GM12878 (cell line): ENCODE data around the gene TCF12. TPM values are rescaled to one million over a fixed set of nuclear protein-coding genes. Genes with fewer than 3 reads are reported as not detected.

Experiments used
- ATAC-seq: fragments of 200-7000 bp; cut with Tn5 transposase; 3 replicates; pipeline ENCODE4 v1.9.1; 2020; ENCODE audit warnings: mild to moderate bottlenecking, moderate library complexity
- BruUV-seq: library from RNA; stranded (reverse); fragments of 400-500 nt; replicated peaks from 2 replicates; lab custom pipeline; 2021; lab: Mats Ljungman, UMichigan
- CTCF ChIA-PET: fragments of 300-600 bp; sonication (Branson Sonifier 250); formaldehyde crosslinking; extraction: SDS; loops from one replicate; lab custom pipeline; 2021; ENCODE audit warnings: inconsistent platforms; lab: Yijun Ruan, JAX
- POLR2A ChIA-PET: fragments of 350-600 bp; formaldehyde crosslinking; extraction: SDS; loops from one replicate; lab custom pipeline; 2021; ENCODE audit warnings: inconsistent platforms; lab: Charles Lee
- RAD21 ChIA-PET: fragments of 300-600 bp; sonication (Branson Sonifier 250); formaldehyde crosslinking; loops from one replicate; lab custom pipeline; 2023; ENCODE audit warnings: antibody characterized with exemption; ENCODE audit not compliant: unreplicated experiment; lab: Charles Lee
- SMC1A ChIA-PET: fragments of 300-600 bp; sonication (Branson Sonifier 250); formaldehyde crosslinking; loops from one replicate; lab custom pipeline; 2023; ENCODE audit not compliant: unreplicated experiment, uncharacterized antibody; lab: Charles Lee
- DNase-seq: peaks from one replicate; pipeline ENCODE4 v3.0.0-alpha.2; 2011; ENCODE audit warnings: low read depth, low spot score
- FAIRE-seq: peaks from 3 replicates; lab custom pipeline; 2011; peaks lifted over from hg19 to GRCh38; lab: Jason Lieb, UNC
- H2AFZ ChIP-seq: 2 replicates; pipeline ENCODE4 v1.6.0; 2011; ENCODE audit warnings: low read depth, low read length, control low read depth; ENCODE audit not compliant: control insufficient read depth
- H3K27ac ChIP-seq: 2 replicates; pipeline ENCODE4 v1.5.1; 2011; ENCODE audit warnings: control low read depth; ENCODE audit not compliant: control insufficient read depth, insufficient read depth
- H3K27me3 ChIP-seq, 2 experiments: replicated peaks in 1 of 2; 2 replicates each; pipeline versions ENCODE4 v1.6.0 to v1.6.1; 2011; ENCODE audit warnings: low read length in 1 of 2; ENCODE audit not compliant: control insufficient read depth in 2 of 2, insufficient read depth in 2 of 2
- H3K36me3 ChIP-seq, 2 experiments: 2 replicates each; pipeline ENCODE4 v1.5.1; 2011; ENCODE audit warnings: low read length in 1 of 2; ENCODE audit not compliant: control insufficient read depth in 2 of 2, insufficient read depth in 2 of 2
- H3K4me1 ChIP-seq: 2 replicates; pipeline ENCODE4 v1.6.1; 2011; ENCODE audit warnings: mild to moderate bottlenecking, low read length, moderate library complexity, mixed read lengths; ENCODE audit not compliant: control insufficient read depth, insufficient read depth
- H3K4me2 ChIP-seq: 2 replicates; pipeline ENCODE4 v1.6.0; 2011; ENCODE audit warnings: control low read depth; ENCODE audit not compliant: control insufficient read depth, insufficient read depth
- H3K4me3 ChIP-seq: fragments of 200-600 bp; sonication (generic); 2 replicates; pipeline ENCODE4 v1.5.1; 2016
- H3K79me2 ChIP-seq: 2 replicates; pipeline ENCODE4 v1.6.0; 2011; ENCODE audit warnings: low read length; ENCODE audit not compliant: control insufficient read depth, insufficient read depth
- H3K9ac ChIP-seq: 2 replicates; pipeline ENCODE4 v1.8.0; 2011; ENCODE audit warnings: low read length, control low read depth, mixed read lengths; ENCODE audit not compliant: control insufficient read depth, insufficient read depth
- H3K9me3 ChIP-seq: replicated peaks from 3 replicates; pipeline ENCODE4 v1.5.1; 2011; ENCODE audit warnings: mild to moderate bottlenecking, low read length; ENCODE audit not compliant: control insufficient read depth, insufficient read depth
- H4K20me1 ChIP-seq: 2 replicates; pipeline ENCODE4 v1.6.0; 2011; ENCODE audit not compliant: control insufficient read depth, insufficient read depth
- ATF7 ChIP-seq: fragments of 450-650 bp; IDR thresholded peaks from 2 replicates; pipeline ENCODE4 v1.6.1; 2016; ENCODE audit warnings: low read depth, mild to moderate bottlenecking
- CBFB ChIP-seq: IDR thresholded peaks from 2 replicates; pipeline ENCODE4 v1.6.1; 2016; ENCODE audit warnings: antibody characterized with exemption, low read depth
- E4F1 ChIP-seq: fragments of 450-650 bp; IDR thresholded peaks from 2 replicates; pipeline ENCODE4 v1.6.1; 2018; ENCODE audit warnings: borderline replicate concordance, mild to moderate bottlenecking; ENCODE audit not compliant: partially characterized antibody
- ETV6 ChIP-seq, 2 experiments: fragments of 450-650 bp in 1 of 2; IDR thresholded peaks in 1 of 2; conservative IDR thresholded peaks in 1 of 2; 2 replicates each; pipeline ENCODE4 v1.6.1; 2014; ENCODE audit warnings: antibody characterized with exemption in 1 of 2, borderline replicate concordance in 1 of 2, low read depth in 1 of 2, mild to moderate bottlenecking in 1 of 2, moderate library complexity in 1 of 2
- HDGF ChIP-seq: fragments of 450-650 bp; IDR thresholded peaks from 2 replicates; pipeline ENCODE4 v1.6.1; 2016; ENCODE audit warnings: antibody characterized with exemption
- IKZF2 ChIP-seq, 2 experiments: fragments of 450-650 bp; IDR thresholded peaks; 2 replicates each; pipeline ENCODE4 v1.6.1; 2017; ENCODE audit warnings: mild to moderate bottlenecking in 2 of 2, moderate library complexity in 2 of 2
- MYC ChIP-seq: IDR thresholded peaks from 2 replicates; pipeline ENCODE4 v1.6.1; 2011; ENCODE audit warnings: mild to moderate bottlenecking, low read length, moderate library complexity, inconsistent platforms; ENCODE audit not compliant: insufficient read depth, insufficient replicate concordance, insufficient read length, severe bottlenecking
- NFIC ChIP-seq: IDR thresholded peaks from 2 replicates; pipeline ENCODE4 v1.6.1; 2012; ENCODE audit warnings: low read depth, mild to moderate bottlenecking, inconsistent platforms, low read length, moderate library complexity
- NFYB ChIP-seq: IDR thresholded peaks from 2 replicates; pipeline ENCODE4 v1.6.1; 2011; ENCODE audit warnings: low read depth, mild to moderate bottlenecking, low read length, improper control_type of control experiment, moderate library complexity; ENCODE audit not compliant: insufficient read depth
- NR2C2 ChIP-seq: IDR thresholded peaks from 2 replicates; pipeline ENCODE4 v1.6.1; 2011; ENCODE audit warnings: borderline replicate concordance, low read depth; ENCODE audit not compliant: control insufficient read depth, insufficient read length
- PAX5 ChIP-seq: IDR thresholded peaks from 2 replicates; pipeline ENCODE4 v1.6.1; 2011; ENCODE audit warnings: low read depth, low read length, borderline replicate concordance
- RB1 ChIP-seq: fragments of 450-650 bp; formaldehyde crosslinking; IDR thresholded peaks from 2 replicates; pipeline ENCODE4 v1.6.1; 2017; ENCODE audit warnings: mild to moderate bottlenecking, borderline replicate concordance
- SIN3A ChIP-seq: IDR thresholded peaks from 2 replicates; pipeline ENCODE4 v1.6.1; 2012; ENCODE audit warnings: low read depth, low read length, improper control_type of control experiment
- SREBF1 ChIP-seq: IDR thresholded peaks from 2 replicates; pipeline ENCODE4 v1.6.1; 2012; ENCODE audit warnings: mild to moderate bottlenecking, low read length
- SRF ChIP-seq, 2 experiments: IDR thresholded peaks; 2 replicates each; pipeline ENCODE4 v1.6.1; 2011; ENCODE audit warnings: low read depth in 2 of 2, low read length in 2 of 2, mild to moderate bottlenecking in 1 of 2, moderate library complexity in 1 of 2
- TCF7 ChIP-seq: IDR thresholded peaks from 2 replicates; pipeline ENCODE4 v1.6.1; 2014; ENCODE audit warnings: antibody characterized with exemption, borderline replicate concordance
- ZNF687 ChIP-seq: fragments of 450-650 bp; IDR thresholded peaks from 2 replicates; pipeline ENCODE4 v1.6.1; 2017; ENCODE audit warnings: mild to moderate bottlenecking, moderate library complexity
- ZSCAN29 ChIP-seq: fragments of 450-650 bp; IDR thresholded peaks from 2 replicates; pipeline ENCODE4 v1.6.1; 2017; ENCODE audit warnings: mild to moderate bottlenecking, moderate library complexity
- WGBS: methylation state at CpG from one replicate; pipeline ENCODE4 v1.1.6; 2016; ENCODE audit warnings: low lambda C conversion rate; ENCODE audit not compliant: insufficient replicate concordance, insufficient coverage; ENCODE audit errors: missing lambda C conversion rate; 5-methylcytosine and 5-hydroxymethylcytosine counted together
- in situ Hi-C: fragments of 300-500 bp; cut with MboI; formaldehyde crosslinking; loops from 9 replicates; pipeline ENCODE4 v1.14.3; 2018; ENCODE audit warnings: mixed read lengths
- intact Hi-C: fragments of 100-400 bp; cut with micrococcal nuclease; formaldehyde crosslinking; loops from one replicate; pipeline ENCODE4 v1.14.2; 2022; ENCODE audit not compliant: unreplicated experiment
- polyA plus RNA-seq, 11 experiments: library from polyadenylated mRNA; depleted of rRNA in 4 of 11; unstranded in 6 of 11; stranded (reverse) in 5 of 11; fragments of >200 nt; fragmentation: Nextera tagmentation in 4 of 11; fragmentation: Illumina TruSeq in 1 of 11; extraction: Ambion mirVana in 4 of 11; extraction: Trizol in 1 of 11; gene quantifications; 1 replicate in 1 of 11; 2 replicates in 10 of 11; pipeline versions ENCODE4 v1.2.1 to v1.2.3, GENCODE V29; 2011 to 2016; ENCODE audit warnings: inconsistent platforms in 2 of 11, missing spikeins in 2 of 11, low read depth in 1 of 11
- total RNA-seq, 4 experiments: library from RNA; depleted of rRNA in 3 of 4; stranded (reverse); fragments of >200 nt in 3 of 4; fragmentation: Illumina TruSeq in 1 of 4; extraction: Trizol in 1 of 4; gene quantifications; 2 replicates each; pipeline versions ENCODE4 v1.2.1 to v1.2.3, GENCODE V29; 2013 to 2021

Gene TCF12
- total and polyA plus RNA-seq, 10 of the 15 experiments (the other 5 are each of a cell fraction or from before 2014, with no cell fraction given): 8.2 to 70.9 (median 49.5) TPM

GRCh38 chr15:57259568-57260040 is 341.2 kb downstream of the TCF12 start (continued):
- TF ChIP-seq ZNF687: 0 out of 2 replicates have a peak, but pooled peaks have one; percentile 38
- no peak for TF ChIP-seq SREBF1
- TF ChIP-seq MYC: no peak
- TF ChIP-seq ATF7: peak; percentile 55; the same call in 1 of the 2 replicates
- TF ChIP-seq CBFB: no peak

- no peak overlapping the region for H3K9ac ChIP-seq
- H3K27ac ChIP-seq: no peak overlapping the region
- no peak overlapping the region for H2AFZ ChIP-seq
- ChIA-PET SMC1A (interaction anchor here (0.7 to 2.9 kb wide), 11 partner anchors 9 to 250 kb away, joined by 3 to 16 read pairs (median 4); no protein-coding TSS in a partner anchor), CTCF (interaction anchor here (0.6 to 2.1 kb wide), 5 partner anchors 8 to 117 kb away, joined by 3 to 14 read pairs (median 4); no protein-coding TSS in a partner anchor), RAD21 (interaction anchor here (0.9 to 1.7 kb wide), 2 partner anchors 37 to 40 kb away, joined by 3 to 4 read pairs; no protein-coding TSS in a partner anchor), POLR2A (no interaction called here)
- no peak for DNase-seq
- peaks cover 0 to 7% of the 10 kb centered on the region in 2 experiments; a peak in 3 of 4 replicates for H3K36me3 ChIP-seq
- no peak overlapping the region for H3K4me3 ChIP-seq
- 98% methylated on average over 3 of the region's 3 CpGs for whole genome bisulfite sequencing
- no peak for FAIRE-seq
- no peaks in the 10 kb centered on the region for H4K20me1 ChIP-seq
- in situ Hi-C loops: no loop called here
- intact Hi-C loops: no loop called here
- H3K9me3 ChIP-seq: no peaks in the 10 kb centered on the region
- no peaks in the 10 kb centered on the region for H3K4me1 ChIP-seq
- no peaks in the 10 kb centered on the region for H3K79me2 ChIP-seq
- no peak for ATAC-seq
- BruUV-seq: no TSS peak
- H3K27me3 ChIP-seq: no peaks in the 10 kb centered on the region
- H3K4me2 ChIP-seq: no peak overlapping the region
- TF ChIP-seq RB1 (no peak), ETV6 (conservative IDR thresholded peaks at IDR 0.05 in 1 of 2, IDR thresholded peaks at IDR 0.05 in 1 of 2; ENCODE audit: borderline replicate concordance in 1 of 2, low read depth in 1 of 2) (no peak), ZSCAN29 (no peak), IKZF2 (IDR thresholded peaks at IDR 0.05) (no peak), SIN3A (no peak), TCF7 (no peak), PAX5 (no peak), NFYB (no peak), HDGF (no peak), NR2C2 (no peak), E4F1 (no peak), NFIC (no peak), SRF (IDR thresholded peaks at IDR 0.05; ENCODE audit: low read depth in 2 of 2, low read length in 2 of 2) (no peak)
These were observed 345.1 kb downstream of the TCF12 start for GRCh38 chr15:57263520-57263919.
